Omental fat pad (tissue), 4 donors: ENCODE measurements around the gene KLHL25. TPM values are rescaled to one million over a fixed set of nuclear protein-coding genes. Genes with fewer than 3 reads are reported as not detected.

Experiments
- ATAC-seq: fragments of 150-250 bp; one replicate; pipeline ENCODE4 v1.9.1; 2016; ENCODE audit warnings: mild to moderate bottlenecking, moderate library complexity; ENCODE audit not compliant: low FRiP score
- DNase-seq: peaks from one replicate; pipeline ENCODE4 v3.0.0-alpha.2; 2019; ENCODE audit warnings: low spot score
- CTCF ChIP-seq, 3 donors: fragments of 450-650 bp; IDR thresholded peaks; one replicate each; pipeline ENCODE4 v1.5.1; 2016 to 2017; ENCODE audit warnings: antibody characterized with exemption in 3 of 3, mild to moderate bottlenecking in 3 of 3, moderate library complexity in 2 of 3
- total RNA-seq, 4 donors: library from RNA; depleted of rRNA; stranded (reverse); fragments of >200 nt; gene quantifications; one replicate each; pipeline ENCODE4 v1.1.0, GENCODE V29; 2016

The KLHL25 gene
- total RNA-seq, 4 donors from 2014 or later = 12.0 to 45.8 (median 22.3) TPM

- no peak for TF ChIP-seq CTCF (IDR thresholded peaks at IDR 0.05)
- ATAC-seq (no peak), DNase-seq (no peak)
Measured at GRCh38 chr15:85769182-85769900, 25.4 kb downstream of the KLHL25 start.

- no peak for TF ChIP-seq CTCF (IDR thresholded peaks at IDR 0.05)
- DNase-seq (no peak), ATAC-seq (no peak)
Measured at GRCh38 chr15:85768595-85769168, 26.0 kb downstream of the KLHL25 start.

- DNase-seq (no peak), ATAC-seq (no peak)
- no peak for TF ChIP-seq CTCF (IDR thresholded peaks at IDR 0.05)
Measured at GRCh38 chr15:85767785-85768529, 26.8 kb downstream of the KLHL25 start.

- DNase-seq = no peak
- no peak for TF ChIP-seq CTCF (IDR thresholded peaks at IDR 0.05)
- ATAC-seq = no peak
Measured at GRCh38 chr15:85766001-85766831, 28.5 kb downstream of the KLHL25 start.

GRCh38 chr15:85764649-85765277 lies 30.0 kb downstream of the KLHL25 start:
- no peak for DNase-seq
- TF ChIP-seq CTCF (IDR thresholded peaks at IDR 0.05) = no peak
- no peak for ATAC-seq
